ENCODE measurements around the gene RIPOR3. TPM values are rescaled to one million over a fixed set of nuclear protein-coding genes. Genes with fewer than 3 reads are reported as not detected.
"Not testable (repeated sequence)": the region's sequence is repeated elsewhere in the genome, so short reads cannot be mapped to it uniquely, and the experiment has no call there.

Gene RIPOR3
- total RNA-seq, 3 donors from 2014 or later: 0.21 to 0.71 (median 0.63) TPM

GRCh38 chr20:50613438-50614169 is 77.7 kb downstream of the RIPOR3 start:
- DNase-seq (no peak), ATAC-seq (no peak)
- Mint-ChIP-seq H3K9me3 (no peaks in the 10 kb centered on the region), H3K4me1 (ENCODE audit: low read depth) (no peaks in the 10 kb centered on the region), H3K36me3 (ENCODE audit: insufficient read depth) (no peaks in the 10 kb centered on the region), H3K4me3 (no peak overlapping the region), H3K27me3 (ENCODE audit: low read depth) (peaks cover 3% of the 10 kb centered on the region)

- Mint-ChIP-seq H3K4me1 (ENCODE audit: low read depth) (no peaks in the 10 kb centered on the region), H3K9me3 (no peaks in the 10 kb centered on the region), H3K36me3 (ENCODE audit: insufficient read depth) (no peaks in the 10 kb centered on the region), H3K27me3 (ENCODE audit: low read depth) (peaks cover 5% of the 10 kb centered on the region), H3K4me3 (no peak overlapping the region)
- DNase-seq (no peak), ATAC-seq (no peak)
These were observed 80.1 kb downstream of the RIPOR3 start for GRCh38 chr20:50611128-50611810.

GRCh38 chr20:50610212-50610718 is 81.1 kb downstream of the RIPOR3 start:
- no peak overlapping the region for H3K4me3 Mint-ChIP-seq
- DNase-seq: no peak
- H3K27me3 Mint-ChIP-seq (ENCODE audit: low read depth): peaks cover 5% of the 10 kb centered on the region
- no peaks in the 10 kb centered on the region for H3K9me3 Mint-ChIP-seq
- H3K36me3 Mint-ChIP-seq (ENCODE audit: insufficient read depth): no peaks in the 10 kb centered on the region
- no peak for ATAC-seq
- no peaks in the 10 kb centered on the region for H3K4me1 Mint-ChIP-seq (ENCODE audit: low read depth)

- Mint-ChIP-seq H3K36me3 (ENCODE audit: insufficient read depth) (no peaks in the 10 kb centered on the region), H3K27me3 (ENCODE audit: low read depth) (peaks cover 7% of the 10 kb centered on the region), H3K9me3 (no peaks in the 10 kb centered on the region), H3K4me3 (no peak overlapping the region), H3K4me1 (ENCODE audit: low read depth) (no peaks in the 10 kb centered on the region)
- no peak for ATAC-seq
- no peak for DNase-seq
These were observed 81.8 kb downstream of the RIPOR3 start for GRCh38 chr20:50609438-50609989.

- no peaks in the 10 kb centered on the region for H3K36me3 Mint-ChIP-seq (ENCODE audit: insufficient read depth)
- ATAC-seq: no peak
These were observed 82.6 kb downstream of the RIPOR3 start for GRCh38 chr20:50608750-50609104.

GRCh38 chr20:50607850-50608749 is 83.2 kb downstream of the RIPOR3 start:
- Mint-ChIP-seq H3K4me3 (no peak overlapping the region), H3K27me3 (ENCODE audit: low read depth) (peaks cover 10% of the 10 kb centered on the region), H3K36me3 (ENCODE audit: insufficient read depth) (no peaks in the 10 kb centered on the region), H3K9me3 (no peaks in the 10 kb centered on the region), H3K4me1 (ENCODE audit: low read depth) (no peaks in the 10 kb centered on the region)
- DNase-seq (no peak), ATAC-seq (no peak)

More at GRCh38 chr20:50608750-50609104, 82.6 kb downstream of the RIPOR3 start:
- Mint-ChIP-seq H3K4me1 (ENCODE audit: low read depth) (no peaks in the 10 kb centered on the region), H3K4me3 (no peak overlapping the region), H3K9me3 (no peaks in the 10 kb centered on the region), H3K27me3 (ENCODE audit: low read depth) (peaks cover 10% of the 10 kb centered on the region)
- no peak for DNase-seq

- no peaks in the 10 kb centered on the region for H3K4me1 Mint-ChIP-seq (ENCODE audit: low read depth)
- no peak overlapping the region for H3K4me3 Mint-ChIP-seq
- H3K27me3 Mint-ChIP-seq (ENCODE audit: low read depth): peaks cover 14% of the 10 kb centered on the region
- ATAC-seq (no peak), DNase-seq (no peak)
- no peaks in the 10 kb centered on the region for H3K9me3 Mint-ChIP-seq
- no peaks in the 10 kb centered on the region for H3K36me3 Mint-ChIP-seq (ENCODE audit: insufficient read depth)
These were observed 83.9 kb downstream of the RIPOR3 start for GRCh38 chr20:50607436-50607835.

GRCh38 chr20:50605136-50605535 is 86.2 kb downstream of the RIPOR3 start:
- peaks cover 12% of the 10 kb centered on the region for H3K27me3 Mint-ChIP-seq (ENCODE audit: low read depth)
- H3K36me3 Mint-ChIP-seq (ENCODE audit: insufficient read depth): no peaks in the 10 kb centered on the region
- no peak overlapping the region for H3K4me3 Mint-ChIP-seq
- ATAC-seq (no peak), DNase-seq (no peak)
- no peaks in the 10 kb centered on the region for H3K4me1 Mint-ChIP-seq (ENCODE audit: low read depth)
- H3K9me3 Mint-ChIP-seq: no peaks in the 10 kb centered on the region

- no peaks in the 10 kb centered on the region for H3K36me3 Mint-ChIP-seq (ENCODE audit: insufficient read depth)
- H3K9me3 Mint-ChIP-seq: no peaks in the 10 kb centered on the region
- peaks cover 11% of the 10 kb centered on the region for H3K27me3 Mint-ChIP-seq (ENCODE audit: low read depth)
- H3K4me3 Mint-ChIP-seq: no peak overlapping the region
- DNase-seq (no peak), ATAC-seq (no peak)
- H3K4me1 Mint-ChIP-seq (ENCODE audit: low read depth): no peaks in the 10 kb centered on the region
These were observed 86.9 kb downstream of the RIPOR3 start for GRCh38 chr20:50604451-50604850.

GRCh38 chr20:50602432-50603088 is 88.8 kb downstream of the RIPOR3 start:
- no peak for DNase-seq
- no peaks in the 10 kb centered on the region for H3K36me3 Mint-ChIP-seq (ENCODE audit: insufficient read depth)
- H3K4me1 Mint-ChIP-seq (ENCODE audit: low read depth): no peaks in the 10 kb centered on the region
- H3K27me3 Mint-ChIP-seq (ENCODE audit: low read depth): peaks cover 11% of the 10 kb centered on the region
- no peak for ATAC-seq
- H3K9me3 Mint-ChIP-seq: no peaks in the 10 kb centered on the region
- H3K4me3 Mint-ChIP-seq: no peak overlapping the region

GRCh38 chr20:50601511-50602431 is 89.6 kb downstream of the RIPOR3 start:
- Mint-ChIP-seq H3K4me3 (no peak overlapping the region), H3K27me3 (ENCODE audit: low read depth) (peaks cover 9% of the 10 kb centered on the region), H3K36me3 (ENCODE audit: insufficient read depth) (no peaks in the 10 kb centered on the region), H3K4me1 (ENCODE audit: low read depth) (no peaks in the 10 kb centered on the region), H3K9me3 (no peaks in the 10 kb centered on the region)
- DNase-seq (no peak), ATAC-seq (no peak)

GRCh38 chr20:50600281-50600895 is 91.0 kb downstream of the RIPOR3 start:
- peaks cover 9% of the 10 kb centered on the region for H3K27me3 Mint-ChIP-seq (ENCODE audit: low read depth)
- H3K36me3 Mint-ChIP-seq (ENCODE audit: insufficient read depth): no peaks in the 10 kb centered on the region
- H3K4me3 Mint-ChIP-seq: no peak overlapping the region
- ATAC-seq (no peak), DNase-seq (no peak)
- H3K4me1 Mint-ChIP-seq (ENCODE audit: low read depth): no peaks in the 10 kb centered on the region
- H3K9me3 Mint-ChIP-seq: no peaks in the 10 kb centered on the region

- not testable (repeated sequence) for H3K27me3 Mint-ChIP-seq (ENCODE audit: low read depth); ATAC-seq; H3K36me3 Mint-ChIP-seq (ENCODE audit: insufficient read depth); H3K9me3 Mint-ChIP-seq; H3K4me3 Mint-ChIP-seq; DNase-seq; H3K4me1 Mint-ChIP-seq (ENCODE audit: low read depth)
These were observed 92.6 kb downstream of the RIPOR3 start for GRCh38 chr20:50598768-50599167.

Measured in activated T-cell treated with anti-CD3 and anti-CD28 coated beads, Interleukin-2, amount 50 U/mL, for 4 hours (primary cell).